ENCODE measurements around the gene MRPL24.
A peak's percentile ranks its signal among the peaks of the same experiment; 100 is the strongest.

Gene MRPL24

GRCh38 chr1:156689953-156690674 lies 50.8 kb downstream of the MRPL24 start (continued):
- TF ChIP-seq GLI2 (tag by site-specific recombination; IDR thresholded peaks at IDR 0.05; ENCODE audit: borderline replicate concordance, low read depth) (no peak), ZNF544 (tag by site-specific recombination; IDR thresholded peaks at IDR 0.05) (no peak), SP7 (tag by site-specific recombination; IDR thresholded peaks at IDR 0.05) (no peak), ZNF518A (tag by site-specific recombination; conservative IDR thresholded peaks at IDR 0.05; ENCODE audit: low read depth) (no peak), WT1 (tag by site-specific recombination; IDR thresholded peaks at IDR 0.05) (no peak), TSHZ1 (tag by site-specific recombination; IDR thresholded peaks at IDR 0.05; ENCODE audit: borderline replicate concordance) (no peak), ZNF768 (tag by site-specific recombination; IDR thresholded peaks at IDR 0.05) (no peak), ZNF202 (tag by site-specific recombination; IDR thresholded peaks at IDR 0.05; ENCODE audit: borderline replicate concordance) (no peak), SP3 (tag by site-specific recombination; IDR thresholded peaks at IDR 0.05) (no peak), ZNF610 (tag by site-specific recombination; IDR thresholded peaks at IDR 0.05; ENCODE audit: borderline replicate concordance) (no peak; the same call in 1 of the 2 replicates), ZNF214 (tag by site-specific recombination; IDR thresholded peaks at IDR 0.05; ENCODE audit: borderline replicate concordance) (no peak), HIC1 (tag by site-specific recombination; IDR thresholded peaks at IDR 0.05) (no peak), IKZF3 (tag by site-specific recombination; IDR thresholded peaks at IDR 0.05) (no peak), ZNF292 (tag by site-specific recombination; IDR thresholded peaks at IDR 0.05; ENCODE audit: borderline replicate concordance, low read depth) (no peak), ZSCAN5A (tag by site-specific recombination; IDR thresholded peaks at IDR 0.05) (0 out of 2 replicates have a peak, but pooled peaks have one; percentile 10), GLIS1 (tag by site-specific recombination; IDR thresholded peaks at IDR 0.05) (peak; percentile 75), HOXC10 (CRISPR knock-in tag; IDR thresholded peaks at IDR 0.05) (no peak), ZBTB6 (tag by site-specific recombination; IDR thresholded peaks at IDR 0.05) (no peak), ZNF335 (tag by site-specific recombination; conservative IDR thresholded peaks at IDR 0.05) (no peak), PRDM6 (tag by site-specific recombination; IDR thresholded peaks at IDR 0.05) (no peak), ZNF426 (tag by site-specific recombination; IDR thresholded peaks at IDR 0.05) (no peak), ZSCAN18 (tag by site-specific recombination; IDR thresholded peaks at IDR 0.05) (no peak)

Measured in HEK293 (cell line).